Measurements from ENCODE around the gene ZNF490.

Gene ZNF490

GRCh38 chr19:12641456-12641855 lies 30.8 kb upstream of the ZNF490 start:
- Histone ChIP-seq H2AK5ac (ENCODE audit: low read length, severe bottlenecking) (no peak overlapping the region), H3K4me2 (ENCODE audit: low read length, poor library complexity, severe bottlenecking) (no peak overlapping the region), H4K8ac (ENCODE audit: low read length) (no peak overlapping the region), H3K79me1 (replicated peaks; ENCODE audit: low read length, poor library complexity, severe bottlenecking) (no peaks in the 10 kb centered on the region), H2BK12ac (ENCODE audit: low read length in 2 of 2) (no peak overlapping the region), H2BK120ac (ENCODE audit: low read depth, low read length) (no peak overlapping the region), H3K9me3 (ENCODE audit: control insufficient read depth, low read length) (no peaks in the 10 kb centered on the region), H4K91ac (ENCODE audit: low read length) (no peak overlapping the region), H3K18ac (ENCODE audit: low read depth in 1 of 2, low read length in 2 of 2) (no peak overlapping the region), H3K9ac (ENCODE audit: low read length) (no peak overlapping the region), H3K36me3 (ENCODE audit: control insufficient read depth in 1 of 2, insufficient read depth in 2 of 2, low read depth in 1 of 2, low read length in 2 of 2) (peaks cover 0 to 1% of the 10 kb centered on the region in 2 experiments), H3K4ac (ENCODE audit: low read depth in 1 of 2, low read length in 2 of 2) (no peak overlapping the region), H2BK5ac (ENCODE audit: low read depth, low read length, poor library complexity, severe bottlenecking) (no peak overlapping the region), H3K4me3 (ENCODE audit: insufficient read depth in 1 of 2, low read depth in 1 of 2, low read length in 2 of 2) (no peak overlapping the region), H3K14ac (ENCODE audit: low read length in 2 of 2) (no peak overlapping the region), H3K4me1 (ENCODE audit: control insufficient read depth, insufficient read depth, low read depth, low read length) (peaks cover 6% of the 10 kb centered on the region), H2BK15ac (ENCODE audit: low read depth, poor library complexity, severe bottlenecking) (no peak overlapping the region), H3K23ac (ENCODE audit: low read length in 2 of 2) (no peak overlapping the region), H2AFZ (ENCODE audit: low read depth, low read length) (no peak overlapping the region), H3K27ac (ENCODE audit: low read length, poor library complexity, severe bottlenecking) (no peak overlapping the region), H3K27me3 (ENCODE audit: control insufficient read depth in 1 of 2, insufficient read depth in 1 of 2, low read length in 2 of 2) (no peaks in the 10 kb centered on the region)
- WGBS: 85% methylated on average over 13 of the region's 13 CpGs
- DNase-seq: no peak

DNA sequence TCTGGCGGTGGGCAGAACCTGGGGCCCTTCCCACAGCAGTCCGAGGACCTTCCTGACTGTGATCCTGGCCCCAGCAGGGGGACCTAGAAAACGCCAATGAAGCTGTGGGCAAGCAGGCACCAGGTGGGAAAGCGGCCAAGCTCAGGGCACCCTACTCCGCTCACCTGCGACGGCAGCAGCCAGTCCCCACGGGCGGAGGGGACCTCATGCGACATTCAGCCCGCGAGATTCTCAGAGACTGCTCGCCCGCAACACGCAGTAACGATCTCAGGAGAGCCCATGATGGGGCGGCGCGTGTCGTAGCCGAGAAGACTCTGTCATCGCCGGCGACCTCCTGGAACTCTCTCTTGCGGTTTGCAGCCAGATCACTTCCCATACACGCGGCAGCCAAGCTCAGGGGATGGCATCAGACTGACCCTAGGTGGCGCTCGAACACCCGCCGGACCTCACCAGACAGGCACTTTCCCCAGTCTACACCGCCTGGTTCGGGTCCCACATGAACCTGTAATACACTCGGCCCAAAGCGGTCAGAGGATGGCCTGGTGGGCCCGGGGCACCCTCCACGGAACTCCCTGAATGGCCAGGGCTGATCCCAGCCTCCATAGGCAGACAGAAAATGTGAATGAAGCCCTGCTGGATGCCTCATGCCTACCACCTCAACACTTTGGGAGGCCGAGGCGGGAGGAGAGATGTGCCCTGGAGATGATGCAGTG lies 29.4 kb upstream of the ZNF490 start:
- Histone ChIP-seq H2BK12ac (ENCODE audit: low read length in 2 of 2) (no peak overlapping the region), H2AK5ac (ENCODE audit: low read length, severe bottlenecking) (no peak overlapping the region), H3K4me2 (ENCODE audit: low read length, poor library complexity, severe bottlenecking) (peak overlapping the region; percentile 20), H2BK120ac (ENCODE audit: low read depth, low read length) (no peak overlapping the region), H3K4me3 (ENCODE audit: insufficient read depth in 1 of 2, low read depth in 1 of 2, low read length in 2 of 2) (peak overlapping the region in 1 of 2 experiments; percentile 66), H3K36me3 (ENCODE audit: control insufficient read depth in 1 of 2, insufficient read depth in 2 of 2, low read depth in 1 of 2, low read length in 2 of 2) (no peaks in the 10 kb centered on the region), H3K14ac (ENCODE audit: low read length in 2 of 2) (peak overlapping the region in 1 of 2 experiments; percentile 35), H3K27me3 (ENCODE audit: control insufficient read depth in 1 of 2, insufficient read depth in 1 of 2, low read length in 2 of 2) (no peaks in the 10 kb centered on the region), H4K91ac (ENCODE audit: low read length) (peak overlapping the region; percentile 52), H4K8ac (ENCODE audit: low read length) (peak overlapping the region; percentile 66), H3K18ac (ENCODE audit: low read depth in 1 of 2, low read length in 2 of 2) (no peak overlapping the region), H3K9me3 (ENCODE audit: control insufficient read depth, low read length) (no peaks in the 10 kb centered on the region), H3K27ac (ENCODE audit: low read length, poor library complexity, severe bottlenecking) (no peak overlapping the region), H3K4me1 (ENCODE audit: control insufficient read depth, insufficient read depth, low read depth, low read length) (peaks cover 6% of the 10 kb centered on the region), H3K9ac (ENCODE audit: low read length) (peak overlapping the region; percentile 74), H3K4ac (ENCODE audit: low read depth in 1 of 2, low read length in 2 of 2) (no peak overlapping the region), H3K79me1 (replicated peaks; ENCODE audit: low read length, poor library complexity, severe bottlenecking) (no peaks in the 10 kb centered on the region), H3K23ac (ENCODE audit: low read length in 2 of 2) (no peak overlapping the region), H2BK5ac (ENCODE audit: low read depth, low read length, poor library complexity, severe bottlenecking) (no peak overlapping the region), H2AFZ (ENCODE audit: low read depth, low read length) (no peak overlapping the region), H2BK15ac (ENCODE audit: low read depth, poor library complexity, severe bottlenecking) (no peak overlapping the region)
- 19% methylated on average over 39 of the region's 39 CpGs for WGBS
- peak; percentile 84 for DNase-seq

- Histone ChIP-seq H2AFZ (ENCODE audit: low read depth, low read length) (no peak overlapping the region), H3K18ac (ENCODE audit: low read depth in 1 of 2, low read length in 2 of 2) (no peak overlapping the region), H3K23ac (ENCODE audit: low read length in 2 of 2) (no peak overlapping the region), H2BK5ac (ENCODE audit: low read depth, low read length, poor library complexity, severe bottlenecking) (no peak overlapping the region), H3K9ac (ENCODE audit: low read length) (no peak overlapping the region), H4K8ac (ENCODE audit: low read length) (no peak overlapping the region), H2BK120ac (ENCODE audit: low read depth, low read length) (no peak overlapping the region), H4K91ac (ENCODE audit: low read length) (no peak overlapping the region), H3K4me1 (ENCODE audit: control insufficient read depth, insufficient read depth, low read depth, low read length) (peaks cover 6% of the 10 kb centered on the region), H3K4ac (ENCODE audit: low read depth in 1 of 2, low read length in 2 of 2) (no peak overlapping the region), H2BK15ac (ENCODE audit: low read depth, poor library complexity, severe bottlenecking) (no peak overlapping the region), H3K27ac (ENCODE audit: low read length, poor library complexity, severe bottlenecking) (no peak overlapping the region), H3K79me1 (replicated peaks; ENCODE audit: low read length, poor library complexity, severe bottlenecking) (no peaks in the 10 kb centered on the region), H3K14ac (ENCODE audit: low read length in 2 of 2) (no peak overlapping the region), H3K4me3 (ENCODE audit: insufficient read depth in 1 of 2, low read depth in 1 of 2, low read length in 2 of 2) (no peak overlapping the region), H3K9me3 (ENCODE audit: control insufficient read depth, low read length) (no peaks in the 10 kb centered on the region), H2AK5ac (ENCODE audit: low read length, severe bottlenecking) (no peak overlapping the region), H2BK12ac (ENCODE audit: low read length in 2 of 2) (no peak overlapping the region), H3K27me3 (ENCODE audit: control insufficient read depth in 1 of 2, insufficient read depth in 1 of 2, low read length in 2 of 2) (no peaks in the 10 kb centered on the region), H3K4me2 (ENCODE audit: low read length, poor library complexity, severe bottlenecking) (no peak overlapping the region), H3K36me3 (ENCODE audit: control insufficient read depth in 1 of 2, insufficient read depth in 2 of 2, low read depth in 1 of 2, low read length in 2 of 2) (no peaks in the 10 kb centered on the region)
- DNase-seq: no peak
- WGBS: 97% methylated on average over 22 of the region's 22 CpGs
Measured at GRCh38 chr19:12638611-12639182, 28.1 kb upstream of the ZNF490 start.

GRCh38 chr19:12636631-12637030 lies 26.0 kb upstream of the ZNF490 start:
- no peak for DNase-seq
- no peak overlapping the region for H2BK5ac ChIP-seq (ENCODE audit: low read depth, low read length, poor library complexity, severe bottlenecking)
- no peak overlapping the region for H3K4me3 ChIP-seq (ENCODE audit: insufficient read depth in 1 of 2, low read depth in 1 of 2, low read length in 2 of 2)
- H2BK15ac ChIP-seq (ENCODE audit: low read depth, poor library complexity, severe bottlenecking): no peak overlapping the region
- H3K14ac ChIP-seq (ENCODE audit: low read length in 2 of 2): no peak overlapping the region
- H3K4ac ChIP-seq (ENCODE audit: low read depth in 1 of 2, low read length in 2 of 2): no peak overlapping the region
- no peaks in the 10 kb centered on the region for H3K27me3 ChIP-seq (ENCODE audit: control insufficient read depth in 1 of 2, insufficient read depth in 1 of 2, low read length in 2 of 2)
- H3K36me3 ChIP-seq (ENCODE audit: control insufficient read depth in 1 of 2, insufficient read depth in 2 of 2, low read depth in 1 of 2, low read length in 2 of 2): peaks cover 7 to 10% of the 10 kb centered on the region in 2 experiments
- H3K9me3 ChIP-seq (ENCODE audit: control insufficient read depth, low read length): peaks cover 11% of the 10 kb centered on the region
- H3K18ac ChIP-seq (ENCODE audit: low read depth in 1 of 2, low read length in 2 of 2): no peak overlapping the region
- H3K9ac ChIP-seq (ENCODE audit: low read length): no peak overlapping the region
- H3K23ac ChIP-seq (ENCODE audit: low read length in 2 of 2): no peak overlapping the region
- no peak overlapping the region for H4K8ac ChIP-seq (ENCODE audit: low read length)
- H2BK120ac ChIP-seq (ENCODE audit: low read depth, low read length): no peak overlapping the region
- H3K27ac ChIP-seq (ENCODE audit: low read length, poor library complexity, severe bottlenecking): no peak overlapping the region
- H2AFZ ChIP-seq (ENCODE audit: low read depth, low read length): no peak overlapping the region
- H2BK12ac ChIP-seq (ENCODE audit: low read length in 2 of 2): no peak overlapping the region
- 92% methylated on average over 13 of the region's 13 CpGs for WGBS
- peaks cover 6% of the 10 kb centered on the region for H3K4me1 ChIP-seq (ENCODE audit: control insufficient read depth, insufficient read depth, low read depth, low read length)
- no peak overlapping the region for H4K91ac ChIP-seq (ENCODE audit: low read length)
- no peaks in the 10 kb centered on the region for H3K79me1 ChIP-seq (replicated peaks; ENCODE audit: low read length, poor library complexity, severe bottlenecking)
- no peak overlapping the region for H3K4me2 ChIP-seq (ENCODE audit: low read length, poor library complexity, severe bottlenecking)
- no peak overlapping the region for H2AK5ac ChIP-seq (ENCODE audit: low read length, severe bottlenecking)

Measured in mesenchymal stem cell (in vitro differentiated cells and primary cell).